DLD1 (cell line): ENCODE data around the gene UTY.
"Not testable (repeated sequence)": the region's sequence is repeated elsewhere in the genome, so short reads cannot be mapped to it uniquely, and the experiment has no call there.

ENCODE experiments used
- in situ Hi-C: cut with HindIII; loops from 2 replicates; pipeline ENCODE4 v1.10.0; 2017; ENCODE audit warnings: low sequenced_read_pairs

UTY gene

GRCh38 chrY:13330651-13331050 lies 149.2 kb downstream of the UTY start:
- in situ Hi-C loops, result loop anchor here (25.0 kb wide), 1 partner anchor 418 kb away; the partner anchor contains the start of gene DDX3Y

- in situ Hi-C loops, result no loop called here
Observed at GRCh38 chrY:13312966-13313365, 166.9 kb downstream of the UTY start.

GRCh38 chrY:13307959-13308358 lies 171.9 kb downstream of the UTY start:
- in situ Hi-C loops, result no loop called here

GRCh38 chrY:13300795-13301194 lies 179.0 kb downstream of the UTY start:
- in situ Hi-C loops, result no loop called here

- in situ Hi-C loops, result no loop called here
Observed at GRCh38 chrY:13299411-13299810, 180.4 kb downstream of the UTY start.

GRCh38 chrY:13296176-13296890 lies 183.5 kb downstream of the UTY start:
- in situ Hi-C loops, result no loop called here

- in situ Hi-C loops, result no loop called here
Observed at GRCh38 chrY:13295026-13295425, 184.8 kb downstream of the UTY start.

- in situ Hi-C loops, result no loop called here
Observed at GRCh38 chrY:13291199-13291598, 188.6 kb downstream of the UTY start.

GRCh38 chrY:13282151-13283054 lies 197.4 kb downstream of the UTY start:
- in situ Hi-C loops, result not testable (repeated sequence)

- in situ Hi-C loops, result no loop called here
Observed at GRCh38 chrY:13279561-13279960, 200.3 kb downstream of the UTY start.

GRCh38 chrY:13271706-13272105 lies 208.1 kb downstream of the UTY start:
- in situ Hi-C loops, result no loop called here

GRCh38 chrY:13253941-13254440 lies 225.8 kb downstream of the UTY start:
- in situ Hi-C loops, result not testable (repeated sequence)

GRCh38 chrY:13250421-13250820 lies 229.4 kb downstream of the UTY start:
- in situ Hi-C loops, result no loop called here

- in situ Hi-C loops, result no loop called here
Observed at GRCh38 chrY:13243716-13244115, 236.1 kb downstream of the UTY start.

- in situ Hi-C loops, result no loop called here
Observed at GRCh38 chrY:13233901-13234300, 245.9 kb downstream of the UTY start.

- in situ Hi-C loops, result no loop called here
Observed at GRCh38 chrY:13233118-13233517, 246.7 kb downstream of the UTY start.

GRCh38 chrY:13227354-13227953 lies 252.4 kb downstream of the UTY start:
- in situ Hi-C loops, result no loop called here

GRCh38 chrY:13210961-13211646 lies 268.7 kb downstream of the UTY start:
- in situ Hi-C loops, result no loop called here

- in situ Hi-C loops, result no loop called here
Observed at GRCh38 chrY:13205214-13205613, 274.6 kb downstream of the UTY start.
